GM12878 (cell line): Measurements from ENCODE around the gene RP2. TPM values are rescaled to one million over a fixed set of nuclear protein-coding genes. Genes with fewer than 3 reads are reported as not detected.

ENCODE experiments used
- ATAC-seq: fragments of 200-7000 bp; cut with Tn5 transposase; 3 replicates; pipeline ENCODE4 v1.9.1; 2020; ENCODE audit warnings: mild to moderate bottlenecking, moderate library complexity
- BruUV-seq: library from RNA; stranded (reverse); fragments of 400-500 nt; replicated peaks from 2 replicates; lab custom pipeline; 2021; lab: Mats Ljungman, UMichigan
- CTCF ChIA-PET: fragments of 300-600 bp; sonication (Branson Sonifier 250); formaldehyde crosslinking; extraction: SDS; loops from one replicate; lab custom pipeline; 2021; ENCODE audit warnings: inconsistent platforms; lab: Yijun Ruan, JAX
- POLR2A ChIA-PET: fragments of 350-600 bp; formaldehyde crosslinking; extraction: SDS; loops from one replicate; lab custom pipeline; 2021; ENCODE audit warnings: inconsistent platforms; lab: Charles Lee
- RAD21 ChIA-PET: fragments of 300-600 bp; sonication (Branson Sonifier 250); formaldehyde crosslinking; loops from one replicate; lab custom pipeline; 2023; ENCODE audit warnings: antibody characterized with exemption; ENCODE audit not compliant: unreplicated experiment; lab: Charles Lee
- SMC1A ChIA-PET: fragments of 300-600 bp; sonication (Branson Sonifier 250); formaldehyde crosslinking; loops from one replicate; lab custom pipeline; 2023; ENCODE audit not compliant: unreplicated experiment, uncharacterized antibody; lab: Charles Lee
- DNase-seq: peaks from one replicate; pipeline ENCODE4 v3.0.0-alpha.2; 2011; ENCODE audit warnings: low read depth, low spot score
- FAIRE-seq: peaks from 3 replicates; lab custom pipeline; 2011; peaks lifted over from hg19 to GRCh38; lab: Jason Lieb, UNC
- H2AFZ ChIP-seq: 2 replicates; pipeline ENCODE4 v1.6.0; 2011; ENCODE audit warnings: low read depth, low read length, control low read depth; ENCODE audit not compliant: control insufficient read depth
- H3K27ac ChIP-seq: 2 replicates; pipeline ENCODE4 v1.5.1; 2011; ENCODE audit warnings: control low read depth; ENCODE audit not compliant: control insufficient read depth, insufficient read depth
- H3K27me3 ChIP-seq, 2 experiments: replicated peaks in 1 of 2; 2 replicates each; pipeline versions ENCODE4 v1.6.0 to v1.6.1; 2011; ENCODE audit warnings: low read length in 1 of 2; ENCODE audit not compliant: control insufficient read depth in 2 of 2, insufficient read depth in 2 of 2
- H3K36me3 ChIP-seq, 2 experiments: 2 replicates each; pipeline ENCODE4 v1.5.1; 2011; ENCODE audit warnings: low read length in 1 of 2; ENCODE audit not compliant: control insufficient read depth in 2 of 2, insufficient read depth in 2 of 2
- H3K4me1 ChIP-seq: 2 replicates; pipeline ENCODE4 v1.6.1; 2011; ENCODE audit warnings: mild to moderate bottlenecking, low read length, moderate library complexity, mixed read lengths; ENCODE audit not compliant: control insufficient read depth, insufficient read depth
- H3K4me2 ChIP-seq: 2 replicates; pipeline ENCODE4 v1.6.0; 2011; ENCODE audit warnings: control low read depth; ENCODE audit not compliant: control insufficient read depth, insufficient read depth
- H3K4me3 ChIP-seq: fragments of 200-600 bp; sonication (generic); 2 replicates; pipeline ENCODE4 v1.5.1; 2016
- H3K79me2 ChIP-seq: 2 replicates; pipeline ENCODE4 v1.6.0; 2011; ENCODE audit warnings: low read length; ENCODE audit not compliant: control insufficient read depth, insufficient read depth
- H3K9ac ChIP-seq: 2 replicates; pipeline ENCODE4 v1.8.0; 2011; ENCODE audit warnings: low read length, control low read depth, mixed read lengths; ENCODE audit not compliant: control insufficient read depth, insufficient read depth
- H3K9me3 ChIP-seq: replicated peaks from 3 replicates; pipeline ENCODE4 v1.5.1; 2011; ENCODE audit warnings: mild to moderate bottlenecking, low read length; ENCODE audit not compliant: control insufficient read depth, insufficient read depth
- H4K20me1 ChIP-seq: 2 replicates; pipeline ENCODE4 v1.6.0; 2011; ENCODE audit not compliant: control insufficient read depth, insufficient read depth
- BCL3 ChIP-seq: IDR thresholded peaks from 2 replicates; pipeline ENCODE4 v1.6.1; 2011; ENCODE audit warnings: borderline replicate concordance, low read depth, mild to moderate bottlenecking, moderate library complexity, low read length; ENCODE audit not compliant: insufficient read depth, poor library complexity, severe bottlenecking
- BHLHE40 ChIP-seq, 2 experiments: fragments of 450-650 bp in 1 of 2; IDR thresholded peaks; 2 replicates each; pipeline ENCODE4 v1.6.1; 2011 to 2017; ENCODE audit warnings: low read depth in 2 of 2, borderline replicate concordance in 1 of 2, improper control_type of control experiment in 1 of 2, low read length in 1 of 2, mild to moderate bottlenecking in 1 of 2
- EP300 ChIP-seq, 2 experiments: fragments of 150-350 bp in 1 of 2; IDR thresholded peaks; 2 replicates each; pipeline ENCODE4 v1.6.1; 2011 to 2012; ENCODE audit warnings: low read depth in 2 of 2, low read length in 2 of 2, borderline replicate concordance in 1 of 2, improper control_type of control experiment in 1 of 2, inconsistent platforms in 1 of 2; ENCODE audit not compliant: control insufficient read depth in 1 of 2
- IRF3 ChIP-seq: fragments of 450-650 bp; IDR thresholded peaks from 2 replicates; pipeline ENCODE4 v1.6.1; 2014; ENCODE audit warnings: mild to moderate bottlenecking
- JUND ChIP-seq: IDR thresholded peaks from 2 replicates; pipeline ENCODE4 v1.6.1; 2012; ENCODE audit warnings: low read depth, mild to moderate bottlenecking, low read length, improper control_type of control experiment, moderate library complexity
- NBN ChIP-seq: fragments of 450-650 bp; IDR thresholded peaks from 2 replicates; pipeline ENCODE4 v1.6.1; 2016
- SIX5 ChIP-seq: IDR thresholded peaks from 2 replicates; pipeline ENCODE4 v1.6.1; 2011; ENCODE audit warnings: mild to moderate bottlenecking, low read depth, low read length, moderate library complexity; ENCODE audit not compliant: severe bottlenecking
- USF2 ChIP-seq: IDR thresholded peaks from 2 replicates; pipeline ENCODE4 v1.6.1; 2011; ENCODE audit warnings: low read depth, low read length, improper control_type of control experiment, borderline replicate concordance
- WRNIP1 ChIP-seq: IDR thresholded peaks from 2 replicates; pipeline ENCODE4 v1.6.1; 2011; ENCODE audit warnings: low read depth, low read length, improper control_type of control experiment, borderline replicate concordance
- ZNF217 ChIP-seq: fragments of 450-650 bp; IDR thresholded peaks from 2 replicates; pipeline ENCODE4 v1.6.1; 2017; ENCODE audit warnings: antibody characterized with exemption, mild to moderate bottlenecking
- WGBS: methylation state at CpG from one replicate; pipeline ENCODE4 v1.1.6; 2016; ENCODE audit warnings: low lambda C conversion rate; ENCODE audit not compliant: insufficient replicate concordance, insufficient coverage; ENCODE audit errors: missing lambda C conversion rate; 5-methylcytosine and 5-hydroxymethylcytosine counted together
- in situ Hi-C: fragments of 300-500 bp; cut with MboI; formaldehyde crosslinking; loops from 9 replicates; pipeline ENCODE4 v1.14.3; 2018; ENCODE audit warnings: mixed read lengths
- intact Hi-C: fragments of 100-400 bp; cut with micrococcal nuclease; formaldehyde crosslinking; loops from one replicate; pipeline ENCODE4 v1.14.2; 2022; ENCODE audit not compliant: unreplicated experiment
- polyA plus RNA-seq, 11 experiments: library from polyadenylated mRNA; depleted of rRNA in 4 of 11; unstranded in 6 of 11; stranded (reverse) in 5 of 11; fragments of >200 nt; fragmentation: Nextera tagmentation in 4 of 11; fragmentation: Illumina TruSeq in 1 of 11; extraction: Ambion mirVana in 4 of 11; extraction: Trizol in 1 of 11; gene quantifications; 1 replicate in 1 of 11; 2 replicates in 10 of 11; pipeline versions ENCODE4 v1.2.1 to v1.2.3, GENCODE V29; 2011 to 2016; ENCODE audit warnings: inconsistent platforms in 2 of 11, missing spikeins in 2 of 11, low read depth in 1 of 11
- total RNA-seq, 4 experiments: library from RNA; depleted of rRNA in 3 of 4; stranded (reverse); fragments of >200 nt in 3 of 4; fragmentation: Illumina TruSeq in 1 of 4; extraction: Trizol in 1 of 4; gene quantifications; 2 replicates each; pipeline versions ENCODE4 v1.2.1 to v1.2.3, GENCODE V29; 2013 to 2021

The RP2 gene
- total and polyA plus RNA-seq, 10 of the 15 experiments (the other 5 are each of a cell fraction or from before 2014, with no cell fraction given) = 3.5 to 11.0 (median 5.7) TPM

GRCh38 chrX:46863072-46863471 lies 26.2 kb downstream of the RP2 start:
- intact Hi-C loops = no loop called here
- H3K9me3 ChIP-seq = no peaks in the 10 kb centered on the region
- DNase-seq (no peak), ATAC-seq (no peak)
- H3K27me3 ChIP-seq = no peaks in the 10 kb centered on the region
- no peaks in the 10 kb centered on the region for H4K20me1 ChIP-seq
- H3K27ac ChIP-seq = no peak overlapping the region
- H3K9ac ChIP-seq = no peak overlapping the region
- CTCF ChIA-PET = no interaction called here
- no peak overlapping the region for H2AFZ ChIP-seq
- BruUV-seq = TSS peak; percentile 18
- WGBS = 61% methylated on average over 2 of the region's 2 CpGs
- TF ChIP-seq BCL3 (no peak), WRNIP1 (no peak), USF2 (no peak), NBN (no peak)
- TF ChIP-seq, all 136 proteins: peak for 0
- in situ Hi-C loops = no loop called here
- Histone ChIP-seq H3K4me3 (no peak overlapping the region), H3K4me1 (no peaks in the 10 kb centered on the region), H3K36me3 (peaks cover 0 to 2% of the 10 kb centered on the region in 2 experiments; a peak in 1 of 4 replicates), H3K79me2 (no peaks in the 10 kb centered on the region), H3K4me2 (no peak overlapping the region)
- ChIA-PET RAD21 (interaction anchor here (0.6 kb wide), 1 partner anchor 107 kb away, joined by 3 read pairs; no protein-coding TSS in a partner anchor), POLR2A (no interaction called here), SMC1A (no interaction called here)
- FAIRE-seq = no peak

GRCh38 chrX:46864606-46865005 lies 27.8 kb downstream of the RP2 start:
- Histone ChIP-seq H3K27me3 (no peaks in the 10 kb centered on the region), H3K27ac (no peak overlapping the region), H4K20me1 (no peaks in the 10 kb centered on the region), H3K79me2 (no peaks in the 10 kb centered on the region), H3K4me1 (no peaks in the 10 kb centered on the region), H3K9me3 (no peaks in the 10 kb centered on the region), H3K9ac (no peak overlapping the region), H3K4me2 (no peak overlapping the region), H3K36me3 (peaks cover 0 to 2% of the 10 kb centered on the region in 2 experiments; a peak in 1 of 4 replicates), H3K4me3 (no peak overlapping the region), H2AFZ (no peak overlapping the region)
- no peak for ATAC-seq
- WGBS = 90% methylated on average over 2 of the region's 2 CpGs
- SMC1A ChIA-PET = no interaction called here
- in situ Hi-C loops = no loop called here
- no peak for DNase-seq
- RAD21 ChIA-PET = no interaction called here
- FAIRE-seq = no peak
- intact Hi-C loops = no loop called here
- CTCF ChIA-PET = no interaction called here
- POLR2A ChIA-PET = no interaction called here
- BruUV-seq = no TSS peak
- TF ChIP-seq JUND (no peak), NBN (no peak), SIX5 (no peak), ZNF217 (no peak), BHLHE40 (IDR thresholded peaks at IDR 0.05; ENCODE audit: borderline replicate concordance in 1 of 2, low read depth in 2 of 2, low read length in 1 of 2) (no peak), EP300 (IDR thresholded peaks at IDR 0.05; ENCODE audit: borderline replicate concordance in 1 of 2, control insufficient read depth in 1 of 2, low read depth in 2 of 2, low read length in 2 of 2) (no peak), IRF3 (no peak)
